NOMO-1 treated with DMSO at 0.1 percent for 48 hours (cell line): ENCODE data around the gene TMEM40.
"Not testable (repeated sequence)": the region's sequence is repeated elsewhere in the genome, so short reads cannot be mapped to it uniquely, and the experiment has no call there.

ENCODE experiments used
- DNase-seq: peaks from one replicate; lab custom pipeline; 2025; ENCODE audit not compliant: unreplicated experiment; lab: John Stamatoyannopoulos, UW

TMEM40 gene, protein sequence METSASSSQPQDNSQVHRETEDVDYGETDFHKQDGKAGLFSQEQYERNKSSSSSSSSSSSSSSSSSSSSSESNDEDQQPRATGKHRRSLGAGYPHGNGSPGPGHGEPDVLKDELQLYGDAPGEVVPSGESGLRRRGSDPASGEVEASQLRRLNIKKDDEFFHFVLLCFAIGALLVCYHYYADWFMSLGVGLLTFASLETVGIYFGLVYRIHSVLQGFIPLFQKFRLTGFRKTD

DNA sequence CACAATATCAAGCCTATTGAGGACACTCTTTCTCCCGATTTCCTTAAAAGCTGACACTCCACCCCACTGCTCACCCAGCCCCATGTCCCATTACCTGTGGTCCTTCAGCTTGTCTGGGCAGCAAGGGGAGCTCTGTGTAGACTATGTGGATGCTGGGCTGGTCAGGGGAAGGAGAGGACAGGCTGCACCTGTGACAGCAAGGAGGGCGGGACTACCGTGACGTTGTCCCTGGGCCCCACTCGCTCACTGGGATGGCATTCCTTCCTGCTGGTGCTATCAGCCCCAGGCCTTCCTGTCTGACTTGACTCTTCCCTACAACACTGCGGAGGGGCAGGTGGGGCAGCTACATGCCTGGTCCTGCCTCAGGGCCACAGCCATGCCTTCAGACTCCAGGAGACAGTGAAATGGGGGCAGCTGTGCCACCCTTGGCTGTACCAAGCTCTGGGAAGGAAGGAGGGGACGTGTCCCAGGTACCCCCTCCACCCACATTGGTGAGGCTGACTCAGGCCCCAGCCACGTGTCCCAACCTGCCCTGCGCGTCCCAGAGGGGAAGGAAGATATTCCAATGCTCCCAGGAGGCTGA is at the start of gene TMEM40:
Gene TMEM40 (minus strand): TSS at position 163 of the 583 bp plus-strand sequence. CDS start 9,427 bp downstream, outside the sequence.
- DNase-seq: no peak

DNA sequence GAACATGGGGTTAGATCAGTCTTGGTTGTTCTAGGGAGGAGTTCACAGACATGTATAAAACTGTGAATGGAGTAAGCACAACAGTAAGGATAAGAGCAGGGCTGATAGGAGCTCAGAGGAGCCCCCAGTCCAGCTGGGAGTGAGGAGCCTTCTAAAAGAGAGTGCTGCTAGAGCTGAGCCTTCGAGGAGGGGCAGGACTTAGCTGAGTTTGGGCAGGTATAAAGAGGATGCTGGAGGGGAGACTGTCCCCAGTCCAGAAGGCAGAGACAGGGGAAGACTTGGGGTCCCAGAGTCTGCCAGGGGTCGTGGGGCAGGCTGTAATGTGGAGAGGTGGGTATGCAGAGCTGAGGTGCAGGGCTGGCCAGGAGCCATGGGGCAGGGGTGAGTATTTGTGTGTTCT is 49.5 kb upstream of the TMEM40 start:
- no peak for DNase-seq

DNA sequence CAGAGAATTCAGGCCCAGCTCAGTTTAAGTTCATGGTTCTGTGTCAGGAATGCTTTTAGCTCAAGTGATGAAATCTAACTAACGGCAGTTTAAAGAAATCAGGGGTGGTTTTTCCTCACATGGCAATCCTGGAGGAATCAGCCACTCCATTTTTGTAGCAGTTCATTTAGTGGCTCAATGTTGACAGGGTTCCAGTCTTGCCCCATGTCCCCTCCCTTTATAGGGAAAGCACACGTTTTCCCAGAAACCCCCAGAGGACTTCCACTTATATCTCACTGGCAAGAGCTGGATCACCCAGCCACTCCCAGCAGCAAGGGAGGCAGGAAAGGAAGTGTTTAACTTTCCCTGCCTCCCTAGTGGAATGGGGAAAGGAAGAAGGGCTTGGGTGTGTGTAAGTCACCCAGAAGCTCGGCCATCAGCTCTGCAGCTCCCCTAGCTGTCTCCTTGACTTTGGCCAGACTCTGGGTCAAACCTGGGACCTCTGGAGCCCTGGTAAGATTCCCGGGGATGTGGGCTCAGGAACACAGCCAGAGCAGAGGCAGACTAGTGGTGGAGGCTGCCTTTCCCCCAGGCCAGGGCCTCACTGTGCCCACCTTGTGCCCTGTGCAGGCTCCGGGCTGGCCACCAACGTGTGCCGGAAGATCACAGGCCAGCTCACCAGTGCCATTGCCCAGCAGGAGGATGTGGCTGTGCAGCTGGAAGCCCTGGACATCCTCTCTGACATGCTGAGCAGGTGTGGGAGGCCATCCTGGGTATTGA is 48.7 kb upstream of the TMEM40 start:
- DNase-seq: no peak

DNA sequence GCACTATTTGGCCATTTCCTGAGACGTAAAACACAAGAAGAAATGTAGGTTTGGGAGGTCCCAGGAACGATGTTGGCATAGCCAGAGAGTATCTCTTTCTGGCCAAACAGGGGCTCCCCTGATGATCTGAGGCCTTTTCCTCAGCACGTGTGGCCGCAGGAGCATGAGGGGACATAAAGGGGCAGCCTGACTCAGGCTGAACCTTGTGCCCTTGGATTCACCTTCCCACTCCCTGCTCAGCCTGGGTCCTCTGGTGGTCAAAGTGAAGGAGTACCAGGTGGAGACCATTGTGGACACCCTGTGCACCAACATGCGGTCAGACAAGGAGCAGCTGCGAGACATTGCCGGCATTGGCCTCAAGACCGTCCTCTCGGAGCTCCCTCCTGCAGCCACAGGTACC is 48.0 kb upstream of the TMEM40 start:
- no peak for DNase-seq

DNA sequence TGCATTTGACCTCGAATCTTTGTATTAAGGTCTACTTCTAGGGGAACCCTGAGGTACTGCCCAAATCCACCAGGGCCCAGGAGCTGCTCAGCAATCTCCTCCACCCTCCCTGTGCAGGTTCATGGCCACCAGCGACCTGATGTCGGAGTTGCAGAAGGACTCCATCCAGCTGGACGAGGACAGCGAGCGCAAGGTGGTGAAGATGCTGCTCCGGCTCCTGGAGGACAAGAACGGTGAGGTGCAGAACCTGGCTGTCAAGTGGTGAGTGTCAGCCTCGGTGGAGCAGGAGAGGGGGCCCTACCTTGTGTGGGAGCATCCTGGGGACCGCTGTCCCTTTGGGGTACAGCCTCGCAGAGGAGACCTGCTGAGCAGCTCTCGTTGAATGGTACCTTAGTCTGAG is 44.3 kb upstream of the TMEM40 start:
- DNase-seq: no peak

DNA sequence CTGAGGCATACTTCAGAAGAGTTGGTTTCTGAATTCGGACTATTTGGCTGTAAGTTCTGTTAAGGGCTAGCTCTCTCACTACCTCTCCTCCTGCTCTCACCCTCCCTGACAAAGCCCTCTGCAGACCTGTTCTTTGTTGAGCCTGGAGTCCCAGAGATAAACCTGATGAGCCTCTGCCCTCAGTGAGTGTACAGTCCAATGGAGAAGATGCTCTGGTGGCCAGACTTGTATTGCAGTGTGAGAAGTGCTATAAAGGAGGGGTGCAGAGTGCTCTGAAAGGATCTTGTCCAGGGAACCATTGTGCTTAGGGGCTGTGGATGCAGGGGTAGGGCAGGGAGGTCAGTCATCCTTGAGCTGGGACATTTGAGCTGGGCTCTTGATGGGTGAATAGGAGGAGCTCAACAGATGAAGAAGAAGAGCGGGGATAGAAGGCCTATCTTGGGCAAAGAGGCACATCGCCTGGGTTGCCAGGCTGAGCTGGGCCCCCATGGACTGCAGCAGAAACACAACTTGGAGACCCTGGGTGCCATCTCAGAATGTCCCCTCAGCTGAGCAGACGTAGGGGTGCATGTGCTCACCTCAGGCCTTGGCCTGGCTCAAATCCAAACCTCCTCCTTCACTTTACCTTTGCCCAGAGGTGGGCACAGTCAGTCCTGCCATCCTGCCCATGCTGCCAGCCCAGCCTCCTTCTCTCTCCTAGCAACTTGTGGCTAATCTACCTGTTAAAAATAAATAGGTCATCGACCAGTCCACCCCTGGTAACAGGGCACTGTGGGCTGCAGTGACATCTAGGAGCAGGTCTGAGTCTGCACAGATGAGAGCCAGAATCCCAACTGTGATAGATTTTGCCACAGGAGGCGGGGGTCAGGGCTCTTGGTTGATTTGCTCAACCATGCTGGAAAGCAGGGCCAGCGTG is 40.7 kb upstream of the TMEM40 start:
- no peak for DNase-seq

DNA sequence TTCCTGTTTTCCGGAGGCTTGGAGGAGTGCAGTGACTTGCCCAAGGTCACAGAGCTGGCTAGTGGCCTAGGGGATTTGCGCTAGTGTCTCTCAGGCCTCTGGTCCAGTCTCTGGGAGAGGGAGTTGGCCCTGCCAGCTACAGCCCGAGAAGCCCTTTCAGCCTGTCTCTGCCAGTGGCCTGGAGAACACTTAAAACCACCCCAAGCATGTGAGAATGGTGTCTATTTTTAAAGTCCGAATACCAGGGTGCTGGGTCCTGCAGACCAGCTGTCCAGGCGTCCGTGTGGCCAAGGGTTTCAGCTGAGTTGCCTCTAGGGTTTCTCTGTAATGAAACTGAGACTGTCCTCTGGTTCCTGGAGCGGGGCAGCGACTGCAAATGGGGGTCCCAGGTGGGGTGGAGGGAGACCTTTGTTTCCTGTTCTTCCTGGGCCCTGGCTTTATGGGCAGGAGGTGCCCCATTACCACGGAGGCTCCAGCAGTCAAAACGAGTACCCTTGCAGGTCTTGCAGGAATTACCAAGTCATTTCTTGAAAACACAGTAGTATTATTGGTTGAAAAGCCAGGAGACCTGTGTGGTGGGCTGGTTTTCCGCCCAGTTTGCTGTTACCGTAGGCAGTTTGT is 39.6 kb upstream of the TMEM40 start:
- DNase-seq: no peak

DNA sequence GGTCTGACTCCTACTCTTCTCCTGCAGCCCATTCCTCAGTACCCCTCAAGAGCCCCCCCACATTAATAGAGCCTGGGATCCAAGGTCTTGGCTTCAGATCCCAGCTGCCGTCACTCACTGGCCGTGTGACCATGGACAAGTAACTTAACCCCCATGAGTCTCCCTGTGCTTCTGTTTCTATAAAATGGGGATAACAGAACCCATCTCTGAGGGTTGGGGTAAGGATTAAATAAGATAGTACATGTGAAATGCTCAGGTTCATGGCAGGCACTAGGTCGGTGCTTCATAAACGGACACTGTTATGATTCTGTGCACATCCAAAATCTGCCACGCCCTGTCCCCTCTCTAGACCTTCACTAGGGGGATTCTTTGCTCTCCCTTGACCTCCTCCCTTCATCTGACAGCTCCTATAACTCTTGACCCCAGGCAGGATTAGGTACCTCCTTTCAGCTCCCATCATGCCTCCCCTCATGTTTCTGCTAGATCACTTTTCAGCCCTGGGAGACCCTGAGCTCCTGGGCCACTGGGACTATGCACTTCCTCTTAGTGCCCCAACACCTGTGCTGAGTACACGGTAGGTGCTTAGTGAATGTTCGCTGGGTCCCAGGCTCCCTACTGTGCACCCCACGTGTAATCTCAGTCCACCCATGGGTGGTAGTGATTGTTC is 39.0 kb upstream of the TMEM40 start:
- DNase-seq: no peak

DNA sequence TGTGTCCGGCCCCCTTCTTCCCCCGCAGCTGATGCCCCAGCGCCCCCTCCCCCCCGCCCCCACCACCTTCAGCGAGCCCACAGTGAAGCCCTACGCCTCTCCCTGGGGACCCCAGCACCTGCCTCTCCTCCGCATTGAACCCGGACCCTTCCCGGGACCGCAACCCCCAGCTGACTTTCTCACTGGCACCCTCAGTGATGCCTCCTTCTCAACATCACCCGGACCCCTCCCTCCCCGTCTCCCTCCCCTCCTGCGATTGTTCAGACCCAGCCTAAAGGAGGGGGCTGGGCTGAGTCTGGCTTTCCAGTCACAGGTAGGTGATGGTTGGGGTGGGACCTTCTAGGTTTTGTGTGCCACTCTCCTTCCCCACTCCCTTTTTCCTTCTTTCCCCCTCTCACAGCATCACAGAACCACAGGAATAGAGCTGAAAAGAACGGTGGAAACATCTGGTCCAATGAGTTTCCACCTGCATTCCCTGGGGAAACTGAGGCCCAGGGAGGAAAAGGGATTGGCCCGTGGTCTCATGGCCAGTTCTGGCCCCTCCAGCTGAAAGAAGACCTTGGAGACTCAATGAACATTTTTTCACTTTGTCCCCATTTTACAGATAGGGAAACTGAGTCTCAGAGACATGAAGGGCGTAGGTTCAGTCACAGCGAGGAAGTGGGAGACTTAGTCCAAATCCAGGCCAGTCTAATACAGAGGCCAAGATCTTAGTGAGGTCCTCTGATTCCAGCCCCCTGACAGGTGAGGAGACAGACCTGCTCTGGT is 38.2 kb upstream of the TMEM40 start:
- no peak for DNase-seq

DNA sequence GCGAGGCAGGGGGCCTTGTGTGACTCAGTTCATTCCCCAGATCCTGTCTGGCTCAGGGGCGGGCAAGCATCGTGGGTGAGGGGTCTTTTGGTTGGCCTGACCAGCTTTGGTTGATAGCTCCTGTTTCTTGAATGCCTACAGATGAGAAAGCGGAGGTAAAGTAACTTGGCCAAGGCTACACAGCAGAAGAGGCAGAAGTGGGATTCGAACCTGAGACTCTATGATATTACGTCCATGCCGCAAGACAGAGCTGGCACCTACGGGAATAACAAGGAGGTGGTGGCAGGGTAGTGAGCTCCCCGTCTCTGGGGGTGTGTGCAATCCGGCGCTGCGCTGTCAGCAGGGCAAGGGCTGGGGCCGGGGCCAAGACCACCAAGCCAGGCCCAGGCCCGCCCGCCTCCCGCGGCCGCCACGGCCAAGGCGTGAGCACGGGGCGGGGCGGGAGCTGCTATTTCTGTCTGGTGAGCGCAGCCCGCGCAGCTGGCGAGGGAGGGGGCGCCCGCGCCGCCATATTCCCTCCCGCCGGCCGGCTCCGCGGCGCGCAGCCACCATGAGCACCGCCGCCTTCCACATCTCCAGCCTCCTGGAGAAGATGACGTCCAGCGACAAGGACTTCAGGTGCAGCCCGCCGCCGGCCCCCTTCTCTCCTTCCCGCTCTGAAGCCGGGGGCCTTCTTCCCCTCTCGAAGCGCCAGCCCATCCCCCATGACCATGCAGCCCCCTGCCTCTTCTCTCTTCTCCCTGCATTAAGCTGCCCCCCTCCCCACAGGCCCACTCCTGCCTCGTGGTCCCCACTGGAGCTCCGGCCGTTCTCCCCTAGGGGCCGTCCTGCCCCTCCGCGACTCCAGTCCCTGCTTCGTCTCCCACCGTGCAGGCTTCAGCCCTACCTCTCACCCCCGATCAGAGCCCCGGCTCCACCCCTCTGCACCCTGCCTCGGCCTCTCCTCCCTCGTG is 37.4 kb upstream of the TMEM40 start, which contains the start of gene CAND2:
Gene CAND2 (plus strand): TSS at position 510 of the 953 bp plus-strand sequence. CDS start 41 bp downstream, at position 551.
- DNase-seq: no peak

DNA sequence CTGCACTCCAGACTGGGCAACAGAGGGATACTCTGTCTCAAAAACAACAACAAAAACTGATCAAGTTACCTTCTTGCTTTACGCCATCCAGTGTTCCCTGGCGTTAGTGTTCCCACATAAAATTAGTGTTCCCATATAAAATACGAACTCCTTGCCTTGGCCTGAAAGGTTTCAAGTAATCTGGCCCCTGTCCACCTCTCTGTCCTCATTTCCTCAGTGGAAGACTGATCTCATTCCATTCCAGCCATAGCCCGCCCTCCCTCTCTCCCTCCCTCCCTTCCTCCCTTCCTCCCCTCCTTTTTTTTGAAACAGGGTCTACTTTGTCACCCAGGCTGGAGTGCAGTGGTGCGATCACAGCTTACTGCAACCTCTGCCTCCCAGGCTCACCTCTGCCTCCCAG is 34.6 kb upstream of the TMEM40 start:
- DNase-seq: no peak

DNA sequence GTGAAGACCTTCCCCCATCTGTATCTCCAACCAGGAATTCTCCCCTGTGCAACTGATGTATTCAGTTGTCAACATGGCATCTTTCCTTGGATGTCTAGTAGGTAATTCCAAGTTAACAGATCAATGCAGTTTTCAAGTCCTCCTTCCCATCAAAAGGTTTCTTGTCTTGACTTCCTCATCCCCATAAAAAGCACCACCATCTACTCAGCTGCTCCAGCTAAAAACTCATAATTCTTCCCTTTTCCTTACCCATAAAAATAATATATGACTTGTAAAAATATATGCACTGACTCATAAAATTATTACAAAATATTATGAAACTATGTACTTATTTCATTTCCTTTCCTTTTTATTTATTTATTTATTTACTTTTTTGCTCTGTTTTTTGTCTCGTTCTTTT is 32.4 kb upstream of the TMEM40 start:
- DNase-seq: no peak

DNA sequence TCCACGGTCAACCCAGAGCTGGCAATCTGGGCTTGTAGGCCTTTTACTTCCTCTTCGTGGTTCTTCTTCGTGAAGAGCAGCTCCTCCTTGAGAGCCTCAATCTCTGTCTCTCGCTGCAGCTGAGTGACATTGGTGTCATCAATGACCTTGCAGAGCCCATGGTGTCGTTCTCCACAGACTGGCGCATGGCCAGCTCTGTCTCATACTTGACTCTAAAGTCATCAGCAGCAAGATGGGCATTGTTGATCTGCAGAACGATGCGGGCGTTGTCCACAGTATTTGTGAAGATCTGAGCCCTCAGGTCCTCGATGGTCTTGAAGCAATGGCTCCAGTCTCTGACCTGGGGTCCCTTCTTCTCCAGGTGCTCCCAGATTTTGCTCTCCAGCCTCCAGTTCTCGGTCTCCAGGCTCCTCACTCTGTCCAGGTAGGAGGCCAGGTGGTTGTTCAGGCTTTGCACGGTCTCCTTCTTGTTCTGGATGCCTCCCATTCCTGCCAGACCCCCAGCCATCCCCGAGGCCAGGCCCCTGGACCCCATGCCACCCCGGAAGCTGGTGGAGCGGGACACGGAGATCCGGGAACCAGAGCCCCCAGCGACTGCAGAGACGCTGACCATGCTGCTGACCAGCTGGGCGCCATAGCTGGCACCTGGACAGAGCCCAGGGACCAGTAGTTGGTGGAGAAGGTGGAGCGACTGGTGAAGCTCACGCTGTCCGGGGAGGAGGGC is 29.1 kb upstream of the TMEM40 start:
- DNase-seq: not testable (repeated sequence)

DNA sequence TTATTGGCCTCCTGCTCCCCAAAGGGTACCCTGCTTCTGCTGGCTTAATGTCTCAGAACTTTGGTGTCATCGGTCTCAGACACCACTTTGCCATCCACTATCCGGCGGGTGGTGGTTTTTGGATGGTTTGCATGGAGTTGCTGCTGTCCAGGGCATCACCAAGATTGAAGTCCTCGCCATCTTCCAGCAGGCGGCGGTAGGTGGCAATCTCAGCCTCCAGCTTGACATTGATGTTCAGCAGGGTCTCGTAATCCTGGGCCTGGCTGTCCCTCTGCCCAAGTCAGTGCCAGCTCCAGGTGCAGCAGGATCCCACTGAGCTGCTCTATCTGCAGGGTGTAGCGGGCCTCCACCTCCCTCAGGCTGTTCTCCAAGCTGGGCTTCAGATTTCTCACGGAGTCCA is 28.3 kb upstream of the TMEM40 start:
- DNase-seq: peak; percentile 8

DNA sequence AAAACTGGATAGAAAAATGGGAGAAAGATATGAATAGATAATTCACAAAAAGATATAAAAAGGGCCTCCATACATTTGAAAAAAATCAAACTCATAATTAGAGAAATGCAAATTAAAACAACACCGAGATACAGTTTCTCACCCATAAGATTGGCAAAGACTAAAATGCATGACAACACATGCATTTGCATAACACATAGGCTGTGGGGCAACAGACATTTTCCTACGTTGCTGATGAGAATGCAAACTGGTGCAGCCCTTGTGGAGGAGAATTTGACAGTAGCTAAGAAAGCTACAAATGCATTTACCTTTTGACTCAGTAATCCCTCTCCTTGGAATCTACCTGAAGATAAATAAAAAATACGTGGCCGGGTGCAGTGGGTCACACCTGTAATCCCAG is 26.0 kb upstream of the TMEM40 start:
- no peak for DNase-seq

DNA sequence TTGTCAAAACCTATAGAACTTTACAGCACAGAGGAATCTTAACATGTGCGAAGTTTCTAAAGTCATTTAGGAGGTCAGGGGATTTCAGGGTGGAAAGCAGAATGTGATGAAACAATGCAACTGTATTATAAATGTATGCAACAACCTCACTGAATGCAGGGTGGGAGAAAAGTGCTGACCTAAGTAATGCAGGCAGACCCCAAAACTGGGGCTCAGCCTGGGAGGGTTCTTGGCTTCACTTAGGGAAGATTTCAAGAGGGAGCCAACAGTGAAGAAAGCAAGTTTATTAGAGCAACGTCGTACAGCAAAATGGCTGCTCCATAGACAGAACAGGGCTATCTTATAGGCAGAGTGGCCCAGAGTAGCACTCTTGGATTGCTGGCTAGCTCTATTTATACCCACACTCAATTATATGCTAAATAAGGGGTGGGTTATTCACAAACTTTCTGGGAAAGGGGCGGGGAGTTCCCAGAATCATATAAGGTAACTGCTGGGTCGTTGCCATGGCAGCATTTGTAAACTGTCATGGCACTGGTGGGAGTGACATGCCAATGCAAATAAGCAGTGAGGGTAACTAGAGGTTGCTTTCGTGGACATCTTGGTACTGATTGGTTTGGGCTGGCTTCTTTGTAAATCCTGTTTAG is 23.2 kb upstream of the TMEM40 start:
- no peak for DNase-seq

DNA sequence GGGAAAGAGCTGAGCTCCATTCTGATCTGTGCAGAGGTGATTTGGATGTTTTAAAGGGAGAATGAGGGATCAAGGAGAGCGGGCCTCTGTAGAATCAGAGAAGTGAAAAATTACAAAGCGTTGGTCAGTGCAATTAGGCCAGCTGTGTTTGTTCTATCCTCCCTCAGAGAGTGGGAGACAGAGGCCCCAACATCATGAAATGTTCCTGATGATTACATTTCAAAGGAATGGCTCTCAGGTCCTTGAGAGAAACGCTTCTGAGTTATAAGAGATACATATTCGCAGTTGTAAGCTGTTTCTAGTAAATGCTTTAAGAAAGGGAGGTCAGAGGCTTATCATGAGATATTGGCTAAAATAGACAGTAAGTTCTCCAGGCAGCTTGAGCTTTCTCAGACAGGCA is 21.7 kb upstream of the TMEM40 start:
- no peak for DNase-seq
